Neural progenitor cell (in vitro differentiated cells): Measurements from ENCODE around the gene PPFIA1.

ENCODE experiments used
- CTCF ChIP-seq: fragments of 200-600 bp; sonication (generic); IDR thresholded peaks from 2 replicates; pipeline ENCODE4 v1.5.1; 2017; ENCODE audit warnings: antibody characterized with exemption, mild to moderate bottlenecking
- EZH2 ChIP-seq: fragments of 200-600 bp; sonication (generic); IDR thresholded peaks from 2 replicates; pipeline ENCODE4 v1.6.1; 2017; ENCODE audit warnings: antibody characterized with exemption, mild to moderate bottlenecking, moderate library complexity

- TF ChIP-seq CTCF (no peak), EZH2 (no peak)
Observed at GRCh38 chr11:70383664-70384565, 113.4 kb downstream of the PPFIA1 start.
